Heart right ventricle (tissue), 16 donors: Measurements from ENCODE around the gene KREMEN1. TPM values are rescaled to one million over a fixed set of nuclear protein-coding genes. Genes with fewer than 3 reads are reported as not detected.

Experiments used
- ATAC-seq, 8 donors: fragments of 200-7000 bp; cut with Tn5 transposase; one replicate each; pipeline ENCODE4 v1.9.1; 2020; ENCODE audit warnings: mild to moderate bottlenecking in 8 of 8, moderate library complexity in 8 of 8, moderate number of reproducible peaks in 1 of 8
- DNase-seq, 2 donors: peaks; one replicate each; pipeline ENCODE4 v3.0.0-alpha.2; 2020
- H3K27ac ChIP-seq, 10 donors: fragments of 200-600 bp; sonication (generic) in 2 of 10; one replicate each; pipeline versions ENCODE4 v1.5.0 to v1.8.0; 2020 to 2022; ENCODE audit warnings: mild to moderate bottlenecking in 3 of 10
- H3K27me3 ChIP-seq, 7 donors: fragments of 200-600 bp; one replicate each; pipeline ENCODE4 v1.8.0; 2021 to 2022; ENCODE audit warnings: mild to moderate bottlenecking in 2 of 7
- H3K36me3 ChIP-seq, 9 donors: fragments of 200-600 bp; sonication (generic) in 1 of 9; one replicate each; pipeline versions ENCODE4 v1.5.0 to v1.8.0; 2020 to 2022; ENCODE audit warnings: mild to moderate bottlenecking in 2 of 9
- H3K4me1 ChIP-seq, 9 donors: fragments of 200-600 bp; sonication (generic) in 1 of 9; one replicate each; pipeline versions ENCODE4 v1.5.0 to v1.8.0; 2020 to 2022; ENCODE audit warnings: mild to moderate bottlenecking in 4 of 9
- H3K4me3 ChIP-seq, 10 donors: fragments of 200-600 bp; sonication (generic) in 2 of 10; one replicate each; pipeline versions ENCODE4 v1.5.0 to v1.8.0; 2020 to 2022; ENCODE audit warnings: mild to moderate bottlenecking in 7 of 10, moderate library complexity in 2 of 10
- H3K9me3 ChIP-seq, 11 donors: fragments of 200-600 bp in 10 of 11; sonication (generic) in 2 of 11; one replicate each; pipeline versions ENCODE4 v1.5.0 to v1.8.0; 2013 to 2022; ENCODE audit warnings: mild to moderate bottlenecking in 2 of 11, control low read depth in 1 of 11, moderate library complexity in 1 of 11
- WGBS, 2 donors: extraction: QIAGEN DNeasy Blood & Tissue Kit; methylation state at CpG; one replicate each; pipeline ENCODE4 v1.1.7; 2013; ENCODE audit warnings: inconsistent platforms in 1 of 2; 5-methylcytosine and 5-hydroxymethylcytosine counted together
- intact Hi-C, 10 donors: fragments of 100-400 bp; cut with DNase I; formaldehyde crosslinking; loops; one replicate each; pipeline versions ENCODE4 v1.11.1 to v1.14.2; 2022
- polyA plus RNA-seq, 2 donors: library from polyadenylated mRNA; stranded (reverse); fragments of 200-250 nt; gene quantifications; one replicate each; pipeline ENCODE4 v1.2.3, GENCODE V29; 2013
- total RNA-seq, 10 donors: library from RNA; stranded (reverse); fragmentation: NEBNext Ultra II Directional in 3 of 10; extraction: Animal tissue kit (Norgen Biotek cat#: 25700) in 3 of 10; gene quantifications; one replicate each; pipeline versions ENCODE4 v1.2.1 to v1.2.4, GENCODE V29; 2021 to 2023
- TF ChIP-seq, protein P1 (sequence below), 9 donors: fragments of 200-600 bp; sonication (generic) in 2 of 9; IDR thresholded peaks; one replicate each; pipeline versions ENCODE4 v1.5.0 to v1.8.0; 2021 to 2022; ENCODE audit warnings: antibody characterized with exemption in 9 of 9, mild to moderate bottlenecking in 5 of 9, moderate library complexity in 1 of 9
- donor health status: Arrhythmogenic right ventricular cardiomyopathy.
- donor health status: ischemic (EF 13 %, LVEDD 7.1; RV severe dilation, severe dysfunction).
- donor health status: healthy with polysubstance abuse.
- donor health status: DM: no; HTN: yes; CAD: no.
- donor health status: DM: no; HTN: no; CAD: no.
- donor health status: ischemic (EF 25% LVEDD 6.9; RV normal size, moderate dysfunction).
- donor health status: ischemic (EF 25% LVEDD 5.7; RV mildly dilated, moderate dysfunction).
- donor health status: healthy.
- donor health status: DM: yes; HTN: yes; CAD: no.
- donor health status: Ischemic cardiomyopathy.
- donor health status: ischemic (EF 35%, LVEDD 5.7; RV mildly dilated, moderate dysfunction).
- donor health status: nonischemic (EF 11% LVEDD 7.7; RV severe dilation, severe dysfunction).
- donor health status: DM: yes; HTN: yes; CAD: no.
- donor health status: PGD.
- donor health status: ischemic (EF 29% LVEDD 5.4; RV normal size, mild dysfunction).
- donor health status: nonischemic (EF 23%, LVEDD 6.1; RV moderate dilation, normal function).

KREMEN1 gene
- total and polyA plus RNA-seq, 12 donors: 7.4 to 46.3 (median 36.5) TPM

DNA sequence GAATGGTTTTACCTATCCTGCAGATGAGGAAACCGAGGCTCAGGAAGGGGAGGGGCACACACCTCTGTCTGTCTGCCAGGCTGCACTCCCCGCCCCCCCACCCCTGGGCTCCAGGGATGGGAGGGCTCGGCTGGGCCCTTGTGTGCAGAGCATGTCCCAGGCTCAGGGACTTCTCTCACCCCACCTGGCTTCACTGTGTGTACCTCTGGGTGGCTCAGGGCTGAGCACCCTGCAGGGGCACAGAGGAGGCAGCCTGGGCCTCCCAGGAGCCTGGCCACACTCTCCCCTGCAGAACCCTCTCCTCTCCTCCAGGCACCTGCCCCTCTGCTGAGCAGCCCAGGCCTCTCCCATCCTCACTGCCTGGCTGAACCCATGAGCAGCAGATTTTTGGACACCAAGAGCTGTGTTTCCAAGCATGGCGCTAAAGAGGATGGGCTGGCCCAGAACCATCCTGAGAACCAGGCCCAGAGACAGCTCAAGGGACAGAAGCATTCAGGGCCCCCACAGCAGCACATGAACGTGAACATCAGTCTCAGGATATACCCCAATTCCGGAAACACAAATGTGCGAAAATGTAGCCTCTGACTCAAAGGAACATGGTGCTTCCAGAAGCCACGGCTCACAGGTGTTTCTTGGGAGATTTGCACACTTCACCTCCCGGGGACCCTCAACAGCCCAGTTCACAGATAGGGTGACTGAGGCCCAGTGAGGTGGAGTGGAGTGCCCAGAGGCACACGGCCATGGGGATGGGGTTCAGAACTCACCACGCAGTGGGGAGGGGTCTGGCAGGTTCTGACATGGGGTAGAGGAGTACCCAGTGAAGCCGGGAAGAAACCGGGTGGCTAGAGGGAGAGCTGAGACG, 143.4 kb downstream of the KREMEN1 start:
- Histone ChIP-seq H3K4me3 (no peak overlapping the region), H3K27me3 (no peaks in the 10 kb centered on the region), H3K9me3 (no peaks in the 10 kb centered on the region), H3K4me1 (peaks cover 0 to 7% (median 0%) of the 10 kb centered on the region in 9 donors), H3K27ac (no peak overlapping the region), H3K36me3 (no peaks in the 10 kb centered on the region)
- 87 to 88% methylated on average over 14 of the region's 14 CpGs for WGBS, 2 donors
- intact Hi-C loops: loop anchor here in 1 of 10 donors (10.0 kb wide), 1 partner anchor 59 kb away; no protein-coding TSS in a partner anchor
- TF ChIP-seq, protein P1, sequence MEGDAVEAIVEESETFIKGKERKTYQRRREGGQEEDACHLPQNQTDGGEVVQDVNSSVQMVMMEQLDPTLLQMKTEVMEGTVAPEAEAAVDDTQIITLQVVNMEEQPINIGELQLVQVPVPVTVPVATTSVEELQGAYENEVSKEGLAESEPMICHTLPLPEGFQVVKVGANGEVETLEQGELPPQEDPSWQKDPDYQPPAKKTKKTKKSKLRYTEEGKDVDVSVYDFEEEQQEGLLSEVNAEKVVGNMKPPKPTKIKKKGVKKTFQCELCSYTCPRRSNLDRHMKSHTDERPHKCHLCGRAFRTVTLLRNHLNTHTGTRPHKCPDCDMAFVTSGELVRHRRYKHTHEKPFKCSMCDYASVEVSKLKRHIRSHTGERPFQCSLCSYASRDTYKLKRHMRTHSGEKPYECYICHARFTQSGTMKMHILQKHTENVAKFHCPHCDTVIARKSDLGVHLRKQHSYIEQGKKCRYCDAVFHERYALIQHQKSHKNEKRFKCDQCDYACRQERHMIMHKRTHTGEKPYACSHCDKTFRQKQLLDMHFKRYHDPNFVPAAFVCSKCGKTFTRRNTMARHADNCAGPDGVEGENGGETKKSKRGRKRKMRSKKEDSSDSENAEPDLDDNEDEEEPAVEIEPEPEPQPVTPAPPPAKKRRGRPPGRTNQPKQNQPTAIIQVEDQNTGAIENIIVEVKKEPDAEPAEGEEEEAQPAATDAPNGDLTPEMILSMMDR (IDR thresholded peaks at IDR 0.05): no peak
- ATAC-seq: no peak
- DNase-seq: no peak

DNA sequence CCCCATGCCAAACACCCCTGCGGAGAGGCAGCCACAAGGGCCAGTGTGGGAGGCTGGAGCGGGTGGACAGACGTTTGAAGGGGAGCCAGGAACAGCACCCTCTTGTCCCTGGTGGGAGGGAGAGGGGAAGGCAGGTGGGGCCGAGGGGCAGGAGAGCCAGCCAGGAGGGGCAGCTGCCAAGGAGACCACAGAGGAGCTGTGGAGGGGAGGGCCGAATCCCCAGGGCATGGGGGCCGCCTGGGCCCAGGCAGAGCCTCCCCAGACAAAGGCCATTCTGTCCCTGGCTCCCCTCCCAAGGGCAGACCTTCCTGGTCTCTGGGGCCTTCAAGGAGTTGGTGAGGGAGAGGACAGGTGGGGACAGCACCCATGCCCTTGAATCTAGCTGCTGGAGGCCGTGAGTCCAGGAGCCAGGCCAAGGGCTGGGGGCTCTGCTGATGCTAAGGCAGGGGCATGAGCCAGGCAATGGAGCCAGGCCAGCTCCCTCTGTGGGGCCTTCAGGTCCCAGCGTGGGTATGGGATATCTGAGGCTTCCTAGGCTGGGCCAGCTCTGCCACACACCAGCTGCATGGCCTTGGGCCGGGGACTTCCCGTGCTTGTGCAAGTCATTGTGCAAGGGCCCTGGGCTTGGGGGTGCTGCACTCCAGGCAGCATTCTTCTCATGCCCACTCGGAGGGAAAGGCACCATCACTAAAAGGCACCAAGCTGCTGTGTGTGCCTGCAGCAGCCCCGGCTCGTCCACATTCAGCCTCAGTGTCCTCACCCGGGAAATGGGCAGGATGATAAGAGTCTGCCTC, 144.2 kb downstream of the KREMEN1 start:
- H3K4me3 ChIP-seq: no peak overlapping the region
- intact Hi-C loops: loop anchor here in 1 of 10 donors (10.0 kb wide), 1 partner anchor 58 kb away; no protein-coding TSS in a partner anchor
- no peak for DNase-seq
- TF ChIP-seq, protein P1 (IDR thresholded peaks at IDR 0.05): no peak
- H3K9me3 ChIP-seq: no peaks in the 10 kb centered on the region
- peak in 1 of 8 donors; percentile 43 for ATAC-seq
- WGBS, 2 donors: 83 to 86% methylated on average over 14 of the region's 14 CpGs
- H3K27ac ChIP-seq: no peak overlapping the region
- H3K36me3 ChIP-seq: no peaks in the 10 kb centered on the region
- no peaks in the 10 kb centered on the region for H3K27me3 ChIP-seq
- H3K4me1 ChIP-seq: peaks cover 0 to 7% (median 0%) of the 10 kb centered on the region in 9 donors

Other genes with a start within 250 kb of the KREMEN1 start
- 1 to 10 TPM; 4.4 to 7.7 (median 6.3) TPM for gene ZNRF3, start 189.5 kb upstream of the KREMEN1 start, total RNA-seq
- gene ZNRF3, start 189.5 kb upstream of the KREMEN1 start, polyA plus RNA-seq: 1 to 10 TPM; 1.8 to 2.2 TPM
- gene C22orf31, start 11.2 kb upstream of the KREMEN1 start, total RNA-seq: under 1 TPM in 1 of 10 donors, not detected in 9; 0.24 TPM
- gene C22orf31, start 11.2 kb upstream of the KREMEN1 start, polyA plus RNA-seq: not detected
- 1 to 10 TPM in 1 of 10 donors, under 1 TPM in 8, not detected in 1; 0.26 to 1.1 (median 0.42) TPM for gene EMID1, start 132.9 kb downstream of the KREMEN1 start, total RNA-seq
- gene EMID1, start 132.9 kb downstream of the KREMEN1 start, polyA plus RNA-seq: under 1 TPM; 0.22 to 0.23 TPM
- 10 to 100 TPM in 9 of 10 donors, 1 to 10 TPM in 1; 7.0 to 18.0 (median 12.2) TPM for gene RHBDD3, start 194.9 kb downstream of the KREMEN1 start, total RNA-seq
- 10 to 100 TPM; 17.3 to 25.8 TPM for gene RHBDD3, start 194.9 kb downstream of the KREMEN1 start, polyA plus RNA-seq
- 100 to 1,000 TPM; 131 to 153 (median 139) TPM for gene EWSR1, start 195.2 kb downstream of the KREMEN1 start, total RNA-seq
- gene EWSR1, start 195.2 kb downstream of the KREMEN1 start, polyA plus RNA-seq: 100 to 1,000 TPM; 105 to 115 TPM
- 10 to 100 TPM; 10.9 to 35.4 (median 13.6) TPM for gene GAS2L1, start 233.6 kb downstream of the KREMEN1 start, total RNA-seq
- gene GAS2L1, start 233.6 kb downstream of the KREMEN1 start, polyA plus RNA-seq: 10 to 100 TPM; 29.6 to 45.0 TPM
- 1 to 10 TPM in 8 of 10 donors, under 1 TPM in 2; 0.87 to 4.3 (median 1.6) TPM for gene RASL10A, start 242.7 kb downstream of the KREMEN1 start, total RNA-seq
- 1 to 10 TPM; 3.1 to 3.8 TPM for gene RASL10A, start 242.7 kb downstream of the KREMEN1 start, polyA plus RNA-seq